Activated CD4-positive, alpha-beta T cell treated with anti-CD3 and anti-CD28 coated beads, Interleukin-2, amount 50 U/mL, for 48 hours (primary cell): ENCODE measurements around the gene CGREF1.
A peak's percentile ranks its signal among the peaks of the same experiment; 100 is the strongest.

Experiments used
- DNase-seq, 2 experiments: peaks; one replicate each; pipeline ENCODE4 v3.0.0-alpha.2; 2020

Gene CGREF1

DNA sequence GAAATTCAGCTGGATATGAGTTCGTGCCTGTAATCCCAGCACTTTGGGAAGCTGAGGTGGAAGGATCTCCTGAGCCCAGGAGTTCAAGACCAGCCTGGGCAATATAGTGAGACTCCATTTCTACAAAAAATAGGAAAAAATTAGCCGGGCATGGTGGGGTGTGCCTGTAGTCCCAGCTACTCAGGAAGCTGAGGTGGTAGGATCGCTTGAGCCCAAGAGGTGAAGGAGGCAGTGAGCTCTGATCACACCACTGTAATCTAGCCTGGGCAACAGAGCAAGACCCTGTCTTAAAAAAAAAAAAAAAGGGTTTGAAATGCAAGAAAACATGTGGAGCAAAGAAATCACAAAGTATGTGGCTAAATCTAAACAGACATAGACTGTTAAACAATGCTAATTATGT is 9.8 kb downstream of the CGREF1 start:
- no peak for DNase-seq

DNA sequence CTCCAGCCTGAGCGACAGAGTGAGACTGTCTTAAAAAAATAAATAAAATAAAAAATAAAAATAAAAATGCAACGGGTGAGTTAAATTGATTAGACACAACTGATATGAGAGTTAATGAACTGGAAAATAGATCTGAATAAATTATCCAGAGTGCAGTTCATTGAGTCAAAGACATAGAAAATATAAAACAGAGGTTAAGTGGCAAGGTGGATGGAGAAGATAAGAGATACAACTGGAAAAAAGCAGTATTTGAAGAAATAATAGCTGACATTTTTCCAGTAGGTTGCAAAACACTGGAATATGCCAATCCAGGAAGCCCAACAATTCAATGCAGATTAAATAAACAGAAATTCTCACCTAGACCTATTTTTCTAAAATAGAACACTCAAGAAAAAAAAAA is 10.7 kb downstream of the CGREF1 start:
- DNase-seq, result no peak

DNA sequence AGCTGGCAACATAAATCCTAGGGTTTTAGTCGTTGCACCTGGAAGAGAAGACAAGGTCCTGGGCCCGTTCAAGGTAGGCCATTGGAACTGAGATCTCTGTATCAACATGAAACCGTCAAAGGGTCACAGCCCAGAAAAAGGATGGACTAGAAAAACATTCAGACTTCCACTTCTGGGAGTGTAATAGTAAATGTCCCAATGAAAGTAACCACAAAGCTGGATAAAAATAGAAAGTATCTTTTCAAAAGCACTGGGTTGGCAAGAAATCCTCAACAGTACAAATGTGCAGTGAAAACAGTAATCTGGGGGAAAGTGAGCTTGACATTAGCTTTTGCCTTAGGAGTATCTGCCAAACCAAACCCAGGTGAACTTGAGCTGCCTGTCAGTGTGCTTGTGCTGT is 12.9 kb downstream of the CGREF1 start:
- no peak for DNase-seq

- no peak for DNase-seq
Observed at GRCh38 chr2:27102329-27102728, 16.6 kb downstream of the CGREF1 start.

DNA sequence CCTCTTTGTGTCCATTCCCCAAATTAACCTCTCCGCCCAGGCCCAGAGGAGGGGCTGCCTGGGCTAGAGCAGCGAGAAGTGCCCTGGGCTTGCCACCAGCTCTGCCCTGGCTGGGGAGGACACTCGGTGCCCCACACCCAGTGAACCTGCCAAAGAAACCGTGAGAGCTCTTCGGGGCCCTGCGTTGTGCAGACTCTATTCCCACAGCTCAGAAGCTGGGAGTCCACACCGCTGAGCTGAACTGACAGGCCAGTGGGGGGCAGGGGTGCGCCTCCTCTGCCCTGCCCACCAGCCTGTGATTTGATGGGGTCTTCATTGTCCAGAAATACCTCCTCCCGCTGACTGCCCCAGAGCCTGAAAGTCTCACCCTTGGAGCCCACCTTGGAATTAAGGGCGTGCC is 18.9 kb downstream of the CGREF1 start:
- no peak for DNase-seq

- DNase-seq, result no peak
Observed at GRCh38 chr2:27099334-27099955, 19.5 kb downstream of the CGREF1 start.

- DNase-seq, result no peak
Observed at GRCh38 chr2:27097341-27097740, 21.6 kb downstream of the CGREF1 start.

DNA sequence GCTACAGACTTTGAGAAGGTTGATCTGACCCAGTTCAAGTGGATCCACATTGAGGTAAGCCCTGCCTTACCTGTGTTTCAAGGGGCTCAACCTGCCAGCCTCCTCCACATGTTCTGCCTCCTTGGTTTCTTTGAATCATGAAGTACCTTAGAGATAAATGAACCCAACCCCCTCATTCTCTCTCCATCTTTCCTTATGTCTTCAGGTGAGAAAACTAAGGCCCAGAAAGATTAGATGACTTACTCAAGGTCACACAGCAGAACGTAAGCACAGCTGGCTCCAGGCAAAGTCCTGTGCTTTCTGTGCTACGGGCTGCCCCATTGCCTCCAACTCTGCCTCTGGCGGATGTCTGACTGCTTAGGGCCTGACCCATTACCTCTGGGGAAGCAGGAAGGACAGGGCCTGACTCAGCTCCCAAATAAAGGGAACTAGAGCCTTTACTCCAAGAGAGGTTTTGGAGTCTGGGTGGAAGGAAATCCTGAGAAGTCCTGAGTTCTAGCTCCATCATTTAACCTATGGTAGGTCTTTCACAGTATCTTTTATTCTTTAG is 22.1 kb downstream of the CGREF1 start:
- no peak for DNase-seq

GRCh38 chr2:27095745-27096651 is 22.9 kb downstream of the CGREF1 start:
- peak; percentile 46 to 52 for DNase-seq

DNA sequence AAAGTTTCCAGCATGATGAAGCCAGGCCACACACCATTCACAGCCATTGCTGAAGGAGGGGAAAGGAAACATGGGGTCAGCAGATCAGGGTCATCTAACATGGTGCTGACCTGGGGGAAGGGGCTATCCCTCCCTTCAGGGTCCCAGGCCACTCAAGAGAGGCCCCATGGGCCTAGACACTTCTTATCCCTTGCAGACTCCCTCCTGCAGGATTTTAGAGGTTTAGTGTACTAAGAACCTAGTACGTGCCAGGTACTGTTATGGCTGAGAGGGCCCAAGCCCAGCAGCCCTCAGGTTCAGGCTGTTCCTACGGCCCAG is 23.5 kb downstream of the CGREF1 start:
- DNase-seq, result no peak

DNA sequence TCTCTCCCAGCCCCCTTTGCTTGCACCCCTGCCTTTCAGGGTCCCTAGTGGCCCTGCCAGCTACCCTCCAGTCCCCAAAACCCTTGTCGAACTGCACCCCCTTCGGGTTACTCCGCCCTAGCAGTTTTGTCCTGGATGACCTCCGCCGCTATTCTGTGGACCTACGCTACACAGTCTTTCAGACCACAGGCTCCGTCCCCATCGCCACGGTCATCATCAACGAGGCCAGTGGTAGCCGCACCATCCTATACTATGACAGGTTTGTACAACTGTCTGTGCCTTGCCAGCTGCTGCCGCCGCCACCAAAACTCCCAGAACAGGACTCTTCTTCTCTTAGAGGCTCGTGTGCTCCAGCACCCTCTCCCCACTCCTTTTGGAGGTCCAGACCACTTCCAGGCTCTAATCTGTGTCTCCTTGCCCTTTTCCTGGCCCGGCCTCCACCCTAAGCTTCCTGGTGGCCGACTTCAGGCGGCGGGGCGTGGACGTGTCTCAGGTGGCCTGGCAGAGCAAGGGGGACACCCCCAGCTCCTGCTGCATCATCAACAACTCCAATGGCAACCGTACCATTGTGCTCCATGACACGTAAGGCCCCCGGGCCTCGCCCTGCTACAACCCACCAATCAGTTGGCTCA is 24.5 kb downstream of the CGREF1 start:
- no peak for DNase-seq

- no peak for DNase-seq
Observed at GRCh38 chr2:27093430-27094352, 25.2 kb downstream of the CGREF1 start.

DNA sequence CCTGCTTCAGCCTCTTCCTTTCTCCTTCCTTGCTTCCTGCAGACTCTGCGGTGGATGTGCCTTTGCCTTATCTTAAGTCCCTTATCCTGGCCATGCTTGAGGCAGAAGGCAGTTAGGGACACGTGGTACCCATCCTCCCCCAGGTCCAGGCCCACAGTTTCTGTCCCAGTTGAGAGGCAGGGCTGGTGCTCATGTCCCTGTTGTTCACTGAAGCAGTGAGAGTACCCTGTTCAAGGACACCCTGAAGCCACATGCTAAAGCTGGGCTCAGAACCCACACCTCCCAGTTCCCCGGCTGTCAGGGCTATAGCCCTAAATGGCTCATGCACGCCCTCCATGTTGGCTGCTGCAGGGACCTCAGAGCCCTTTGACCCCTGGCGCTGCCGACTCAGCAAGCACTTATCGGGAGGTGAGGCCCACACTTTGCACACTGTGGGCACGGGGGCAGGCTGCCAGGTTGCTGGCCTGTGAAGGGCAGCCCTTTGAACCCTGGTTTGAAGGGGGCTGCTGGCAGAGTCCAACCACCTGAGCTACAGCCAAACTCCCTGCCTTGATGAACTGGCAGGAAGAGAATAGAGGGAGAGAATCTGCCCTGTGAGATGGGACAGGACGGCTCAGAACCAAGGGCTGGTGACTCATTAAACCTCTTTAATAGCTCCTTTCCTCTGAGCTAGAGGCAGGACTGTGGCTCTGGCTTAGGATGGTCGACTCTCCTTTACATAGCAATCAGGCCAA is 26.1 kb downstream of the CGREF1 start:
- no peak for DNase-seq

GRCh38 chr2:27091746-27092695 is 26.9 kb downstream of the CGREF1 start:
- DNase-seq, result no peak

- DNase-seq, result no peak
Observed at GRCh38 chr2:27089111-27089954, 29.6 kb downstream of the CGREF1 start.

- DNase-seq, result no peak
Observed at GRCh38 chr2:27088634-27089033, 30.3 kb downstream of the CGREF1 start.

GRCh38 chr2:27087823-27088410 is 31.0 kb downstream of the CGREF1 start:
- no peak for DNase-seq

GRCh38 chr2:27086724-27087593 is 32.0 kb downstream of the CGREF1 start, which contains the start of gene KHK:
Gene KHK, plus strand, starts transcription at chr2:27086772. Its CDS starts 488 bp downstream, at chr2:27087260.
- DNase-seq, result peak; percentile 40 to 55
